ENCODE results near the gene PITPNC1.

- TF ChIP-seq, protein P1, sequence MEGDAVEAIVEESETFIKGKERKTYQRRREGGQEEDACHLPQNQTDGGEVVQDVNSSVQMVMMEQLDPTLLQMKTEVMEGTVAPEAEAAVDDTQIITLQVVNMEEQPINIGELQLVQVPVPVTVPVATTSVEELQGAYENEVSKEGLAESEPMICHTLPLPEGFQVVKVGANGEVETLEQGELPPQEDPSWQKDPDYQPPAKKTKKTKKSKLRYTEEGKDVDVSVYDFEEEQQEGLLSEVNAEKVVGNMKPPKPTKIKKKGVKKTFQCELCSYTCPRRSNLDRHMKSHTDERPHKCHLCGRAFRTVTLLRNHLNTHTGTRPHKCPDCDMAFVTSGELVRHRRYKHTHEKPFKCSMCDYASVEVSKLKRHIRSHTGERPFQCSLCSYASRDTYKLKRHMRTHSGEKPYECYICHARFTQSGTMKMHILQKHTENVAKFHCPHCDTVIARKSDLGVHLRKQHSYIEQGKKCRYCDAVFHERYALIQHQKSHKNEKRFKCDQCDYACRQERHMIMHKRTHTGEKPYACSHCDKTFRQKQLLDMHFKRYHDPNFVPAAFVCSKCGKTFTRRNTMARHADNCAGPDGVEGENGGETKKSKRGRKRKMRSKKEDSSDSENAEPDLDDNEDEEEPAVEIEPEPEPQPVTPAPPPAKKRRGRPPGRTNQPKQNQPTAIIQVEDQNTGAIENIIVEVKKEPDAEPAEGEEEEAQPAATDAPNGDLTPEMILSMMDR (IDR thresholded peaks at IDR 0.05) = no peak
- TF ChIP-seq POLR2A (IDR thresholded peaks at IDR 0.05) = no peak
Observed at GRCh38 chr17:67412941-67413340, 35.9 kb downstream of the PITPNC1 start.

All from gastroesophageal sphincter (tissue), 3 donors.